Endothelial cell of umbilical vein (primary cell): ENCODE data around the gene CRKL. TPM values are rescaled to one million over a fixed set of nuclear protein-coding genes. Genes with fewer than 3 reads are reported as not detected.

Experiments
- BruUV-seq: library from RNA; stranded (reverse); fragments of 400-500 nt; replicated peaks from 2 replicates; lab custom pipeline; 2021; lab: Mats Ljungman, UMichigan
- CTCF ChIA-PET: fragments of 300-600, 350-600 bp; sonication (Branson Sonifier 250); formaldehyde crosslinking; loops from one replicate; lab custom pipeline; 2021; ENCODE audit warnings: antibody characterized with exemption, inconsistent platforms; lab: Charles Lee
- POLR2A ChIA-PET: fragments of 300-600, 350-600 bp; sonication (Branson Sonifier 250); formaldehyde crosslinking; loops from one replicate; lab custom pipeline; 2021; ENCODE audit warnings: antibody characterized with exemption, inconsistent platforms; lab: Charles Lee
- DNase-seq: peaks from one replicate; pipeline ENCODE4 v3.0.0-alpha.2; 2011; ENCODE audit warnings: low read depth, low spot score
- FAIRE-seq: peaks from 2 replicates; lab custom pipeline; 2011; peaks lifted over from hg19 to GRCh38; lab: Jason Lieb, UNC
- H2AFZ ChIP-seq: 2 replicates; pipeline ENCODE4 v1.6.0; 2012; ENCODE audit warnings: low read depth, low read length, control low read depth, inconsistent platforms
- H3K27ac ChIP-seq: 2 replicates; pipeline ENCODE4 v1.5.1; 2011; ENCODE audit warnings: low read depth, mild to moderate bottlenecking, control low read depth, low read length, moderate library complexity; ENCODE audit not compliant: insufficient read depth
- H3K27me3 ChIP-seq, 2 experiments: 2 replicates each; pipeline versions ENCODE4 v1.6.0 to v1.6.1; 2011; ENCODE audit warnings: low read length in 2 of 2, mixed read lengths in 1 of 2; ENCODE audit not compliant: control insufficient read depth in 2 of 2, insufficient read depth in 2 of 2
- H3K36me3 ChIP-seq, 2 experiments: 2 replicates in 1 of 2; 3 replicates in 1 of 2; pipeline ENCODE4 v1.5.1; 2011; ENCODE audit warnings: low read length in 2 of 2, mild to moderate bottlenecking in 1 of 2, moderate library complexity in 1 of 2; ENCODE audit not compliant: control insufficient read depth in 2 of 2, insufficient read depth in 2 of 2; ENCODE audit errors: extremely low read depth in 1 of 2
- H3K4me1 ChIP-seq: 3 replicates; pipeline ENCODE4 v1.5.1; 2011; ENCODE audit warnings: mild to moderate bottlenecking, low read length; ENCODE audit not compliant: control insufficient read depth, insufficient read depth; ENCODE audit errors: extremely low read depth
- H3K4me2 ChIP-seq: 2 replicates; pipeline ENCODE4 v1.6.1; 2011; ENCODE audit warnings: low read length, control low read depth, mixed read lengths; ENCODE audit not compliant: insufficient read depth
- H3K4me3 ChIP-seq, 3 experiments: fragments of 200-600 bp in 1 of 3; sonication (generic), shearing (Covaris generic) in 1 of 3; replicated peaks in 1 of 3; 2 replicates each; pipeline ENCODE4 v1.5.1; 2011 to 2016; ENCODE audit warnings: control low read depth in 3 of 3, low read length in 3 of 3, mild to moderate bottlenecking in 2 of 3, inconsistent platforms in 1 of 3, low read depth in 1 of 3, moderate library complexity in 1 of 3; ENCODE audit not compliant: insufficient read depth in 1 of 3
- H3K79me2 ChIP-seq: 2 replicates; pipeline ENCODE4 v1.6.0; 2012; ENCODE audit warnings: low read length, inconsistent platforms; ENCODE audit not compliant: control insufficient read depth, insufficient read depth
- H3K9ac ChIP-seq: replicated peaks from 2 replicates; pipeline ENCODE3; 2011; ENCODE audit warnings: low read length, control low read depth; ENCODE audit not compliant: insufficient read depth; ENCODE audit errors: extremely low read depth
- H3K9me1 ChIP-seq: replicated peaks from 3 replicates; pipeline ENCODE4 v1.6.0; 2011; ENCODE audit warnings: mild to moderate bottlenecking, low read length; ENCODE audit not compliant: control insufficient read depth, insufficient read depth; ENCODE audit errors: extremely low read depth
- H3K9me3 ChIP-seq: replicated peaks from 2 replicates; pipeline ENCODE4 v1.5.1; 2012; ENCODE audit warnings: low read length, inconsistent platforms; ENCODE audit not compliant: control insufficient read depth, insufficient read depth
- H4K20me1 ChIP-seq: replicated peaks from 2 replicates; pipeline ENCODE3; 2011; ENCODE audit warnings: mild to moderate bottlenecking, low read length; ENCODE audit not compliant: control insufficient read depth, insufficient read depth; ENCODE audit errors: extremely low read depth
- CTCF ChIP-seq, 2 donors: IDR thresholded peaks; 1 replicate in 1 of 2; 2 replicates in 1 of 2; pipeline ENCODE4 v1.5.1; 2011; ENCODE audit warnings: low read length in 2 of 2, mild to moderate bottlenecking in 2 of 2, moderate library complexity in 2 of 2, control low read depth in 1 of 2, inconsistent platforms in 1 of 2, low read depth in 1 of 2; ENCODE audit not compliant: insufficient read depth in 1 of 2; ENCODE audit errors: extremely low read depth in 1 of 2
- EZH2 ChIP-seq: IDR thresholded peaks from 2 replicates; pipeline ENCODE4 v1.6.1; 2012; ENCODE audit warnings: borderline replicate concordance, low read depth, mild to moderate bottlenecking, moderate library complexity, low read length, inconsistent platforms; ENCODE audit not compliant: severe bottlenecking
- FOS ChIP-seq: IDR thresholded peaks from 2 replicates; pipeline ENCODE4 v1.6.1; 2011; ENCODE audit warnings: mild to moderate bottlenecking, low read length, moderate library complexity, borderline replicate concordance; ENCODE audit not compliant: insufficient read depth
- GATA2 ChIP-seq: IDR thresholded peaks from 2 replicates; pipeline ENCODE4 v1.7.0; 2011; ENCODE audit warnings: low read depth, mild to moderate bottlenecking, moderate library complexity, mixed read lengths, low read length; ENCODE audit not compliant: insufficient read length, insufficient read depth
- JUN ChIP-seq: IDR thresholded peaks from 2 replicates; pipeline ENCODE4 v1.6.1; 2011; ENCODE audit warnings: borderline replicate concordance, low read depth; ENCODE audit not compliant: insufficient read length, insufficient read depth
- MAX ChIP-seq: IDR thresholded peaks from 2 replicates; pipeline ENCODE4 v1.6.1; 2011; ENCODE audit not compliant: insufficient read depth, insufficient read length
- MYC ChIP-seq: IDR thresholded peaks from one replicate; pipeline ENCODE4 v1.6.1; 2011; ENCODE audit warnings: mild to moderate bottlenecking, low read depth, low read length
- POLR2A ChIP-seq: IDR thresholded peaks from 2 replicates; pipeline ENCODE4 v1.6.1; 2012; ENCODE audit warnings: low read depth, mild to moderate bottlenecking, control low read depth, low read length
- POLR2AphosphoS5 ChIP-seq: IDR thresholded peaks from 2 replicates; pipeline ENCODE4 v1.6.1; 2012; ENCODE audit warnings: low read depth, mild to moderate bottlenecking, control low read depth, low read length, moderate library complexity; ENCODE audit not compliant: insufficient read depth
- dilution Hi-C: fragments of 300-500 bp; cut with MboI; formaldehyde crosslinking; loops from one replicate; pipeline ENCODE4 v1.15.0; 2019; ENCODE audit warnings: low sequenced_read_pairs; ENCODE audit not compliant: extremely low pct_ligation_motif_present
- intact Hi-C: fragments of 100-400 bp; cut with micrococcal nuclease; formaldehyde crosslinking; loops from one replicate; pipeline ENCODE4 v1.10.0; 2022
- polyA plus RNA-seq, 4 experiments: library from polyadenylated mRNA; depleted of rRNA in 3 of 4; stranded (reverse) in 3 of 4; unstranded in 1 of 4; fragments of >200 nt; gene quantifications; 2 replicates each; pipeline versions ENCODE4 v1.2.1 to v1.2.3, GENCODE V29; 2011 to 2012; ENCODE audit warnings: missing spikeins in 1 of 4
- total RNA-seq: library from RNA; stranded (reverse); gene quantifications from 2 replicates; pipeline ENCODE4 v1.2.3, GENCODE V29; 2021

The CRKL gene
- total and polyA plus RNA-seq, 2 donors (not counting 3 experiments of a cell fraction or from before 2014, with no cell fraction given) = 18.0 to 50.6 TPM

- FAIRE-seq = no peak
- no peak for TF ChIP-seq JUN
- no peak for TF ChIP-seq FOS
- no peak for TF ChIP-seq GATA2
- TF ChIP-seq POLR2A = no peak
- no peak for TF ChIP-seq POLR2AphosphoS5
- no peak for TF ChIP-seq MAX
- no peak for TF ChIP-seq CTCF (IDR thresholded peaks at IDR 0.05; ENCODE audit: extremely low read depth in 1 of 2, insufficient read depth in 1 of 2, low read depth in 1 of 2, low read length in 2 of 2)
- TF ChIP-seq MYC = no peak
- TF ChIP-seq EZH2 = no peak
- Histone ChIP-seq H3K9me1 (no peaks in the 10 kb centered on the region), H3K36me3 (no peaks in the 10 kb centered on the region), H4K20me1 (no peaks in the 10 kb centered on the region), H3K4me1 (peaks cover 10% of the 10 kb centered on the region), H3K4me3 (no peak overlapping the region), H3K27me3 (peaks cover 4 to 11% of the 10 kb centered on the region in 2 experiments), H2AFZ (no peak overlapping the region), H3K79me2 (no peaks in the 10 kb centered on the region), H3K9me3 (no peaks in the 10 kb centered on the region), H3K9ac (no peak overlapping the region), H3K27ac (no peak overlapping the region), H3K4me2 (no peak overlapping the region)
- dilution Hi-C loops (no loop called here), intact Hi-C loops (loop anchor here (5.0 kb wide), 1 partner anchor 43 kb away; the partner anchor contains the start of gene CRKL)
- CTCF ChIA-PET = interaction anchor here (0.6 to 4.5 kb wide), 6 partner anchors 11 to 79 kb away, joined by 3 to 14 read pairs (median 4); partner anchors contain the start of gene LZTR1
- BruUV-seq = no TSS peak
- POLR2A ChIA-PET = no interaction called here
- DNase-seq = no peak
Observed at GRCh38 chr22:20959578-20960461, 42.6 kb downstream of the CRKL start.
